NCI-H1417 treated with DMSO at 0.1 percent for 48 hours (cell line): Measurements from ENCODE around the gene TM4SF1.

Experiments
- DNase-seq: peaks from one replicate; lab custom pipeline; 2025; lab: John Stamatoyannopoulos, UW

TM4SF1 gene

GRCh38 chr3:149377408-149378364 lies at the start of gene TM4SF1:
Gene TM4SF1, minus strand, starts transcription at chr3:149377649. Its CDS starts 102 bp downstream, at chr3:149377547.
- DNase-seq, result no peak

DNA sequence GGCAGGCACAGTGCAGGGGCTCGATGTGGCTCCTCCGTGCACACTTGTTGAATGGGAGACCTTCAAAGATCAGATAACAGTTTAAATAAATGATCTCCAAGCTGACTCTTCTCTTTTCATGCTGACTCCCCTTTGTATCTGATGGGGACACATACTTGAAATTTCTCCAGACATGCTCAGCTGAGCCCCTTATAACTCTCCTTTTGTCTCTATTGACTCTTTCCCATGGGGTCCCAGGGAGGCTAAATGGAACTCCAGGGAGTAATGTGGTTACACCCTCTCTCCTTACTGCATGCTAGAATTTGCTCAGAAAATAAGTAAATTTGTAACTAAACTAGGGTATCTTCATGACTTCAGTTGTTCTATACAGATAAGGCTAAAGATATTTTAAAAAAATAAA lies 48.9 kb upstream of the TM4SF1 start:
- DNase-seq, result no peak

DNA sequence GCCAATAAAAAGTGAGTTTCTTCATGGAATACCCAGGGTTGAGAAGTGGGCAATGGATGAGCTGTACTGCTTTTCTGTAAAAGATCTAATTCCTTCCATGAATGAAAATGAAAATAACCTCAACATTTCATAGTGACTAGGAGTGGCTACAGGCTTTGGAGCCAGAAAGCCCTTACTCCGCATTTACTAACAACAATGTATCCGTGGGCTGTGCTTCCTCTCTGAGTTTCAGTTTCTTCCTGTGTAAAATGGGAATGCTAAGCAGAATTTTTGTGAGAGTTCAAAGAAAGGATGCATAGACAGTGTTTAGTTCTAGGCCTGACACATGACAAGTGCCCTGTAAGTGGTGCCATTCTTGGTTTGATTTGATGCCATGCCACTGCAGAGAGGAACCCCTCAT lies 47.5 kb upstream of the TM4SF1 start:
- DNase-seq, result no peak

DNA sequence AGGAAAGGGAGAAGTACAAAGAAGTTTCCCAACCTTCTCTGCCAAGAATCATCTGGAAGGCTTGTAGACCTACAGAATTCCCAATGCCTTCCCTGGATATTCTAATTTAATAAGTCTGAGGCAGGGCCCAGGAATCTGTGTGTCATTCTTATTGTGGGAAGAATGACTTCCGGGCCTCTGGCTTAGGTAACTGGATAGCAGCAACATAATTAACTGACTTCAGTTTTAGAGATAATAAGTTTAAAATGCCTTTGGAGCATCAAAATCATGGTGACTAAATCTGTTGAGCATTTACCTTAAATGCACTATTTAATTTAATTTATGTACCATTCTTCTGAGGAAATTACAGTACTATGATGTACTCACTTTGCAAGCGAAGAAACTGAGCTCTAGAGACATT lies 44.3 kb upstream of the TM4SF1 start:
- DNase-seq, result no peak

- DNase-seq, result no peak
These were observed 42.4 kb upstream of the TM4SF1 start for GRCh38 chr3:149419816-149420215.

DNA sequence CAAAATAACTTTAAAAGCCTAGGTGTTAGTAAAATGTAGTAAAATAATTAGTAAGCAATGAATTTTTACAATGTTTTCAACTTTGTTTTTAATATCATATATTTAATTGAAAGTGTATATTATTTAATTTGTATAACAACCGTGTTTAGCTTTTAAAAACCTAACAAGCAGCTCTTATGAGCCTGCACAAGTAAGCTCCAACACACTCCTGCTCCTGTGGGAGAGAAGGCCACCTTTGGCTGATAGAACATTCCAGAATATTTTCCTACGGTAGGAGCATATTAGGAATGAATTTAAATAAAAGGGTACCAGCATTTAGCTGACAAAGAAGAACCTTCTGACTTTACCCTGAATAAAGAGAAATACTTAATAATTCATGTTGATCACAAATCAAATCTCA lies 40.3 kb upstream of the TM4SF1 start:
- no peak for DNase-seq

- no peak for DNase-seq
These were observed 39.7 kb upstream of the TM4SF1 start for GRCh38 chr3:149417174-149417573.

- DNase-seq, result no peak
These were observed 38.0 kb upstream of the TM4SF1 start for GRCh38 chr3:149415484-149415883.

DNA sequence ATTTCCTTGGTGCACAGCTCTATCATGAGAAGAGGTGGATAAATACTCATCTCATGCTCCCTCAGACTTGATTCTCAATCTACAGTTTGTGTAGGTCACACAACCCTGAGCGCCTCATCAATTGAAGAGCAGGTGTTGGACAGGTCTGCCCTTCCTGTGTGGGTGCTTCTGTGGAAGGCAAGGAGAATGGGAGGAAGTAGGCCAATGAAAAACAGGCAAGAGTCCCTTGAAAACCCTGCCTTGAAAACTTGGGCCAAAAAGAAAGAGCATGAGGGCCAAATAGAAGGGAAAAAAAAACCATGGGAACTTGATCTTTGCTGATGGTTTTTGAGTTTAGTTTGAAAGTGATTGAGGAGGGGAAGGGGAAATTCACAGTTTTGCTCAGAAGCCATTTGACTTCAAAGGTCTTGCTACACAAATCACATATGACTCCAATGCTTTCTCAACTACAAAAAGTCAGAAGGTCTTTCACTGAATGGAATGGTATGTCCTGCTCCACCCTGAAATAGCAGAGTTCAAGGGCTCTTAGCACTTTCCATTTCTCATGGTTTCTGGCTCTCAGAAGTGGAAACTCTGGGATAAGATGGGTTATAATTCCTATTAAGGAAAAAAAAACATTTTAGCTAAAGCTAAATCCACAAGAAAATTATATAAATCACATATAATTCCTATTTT lies 37.2 kb upstream of the TM4SF1 start:
- DNase-seq, result no peak

- DNase-seq, result no peak
These were observed 34.1 kb upstream of the TM4SF1 start for GRCh38 chr3:149411583-149411982.

DNA sequence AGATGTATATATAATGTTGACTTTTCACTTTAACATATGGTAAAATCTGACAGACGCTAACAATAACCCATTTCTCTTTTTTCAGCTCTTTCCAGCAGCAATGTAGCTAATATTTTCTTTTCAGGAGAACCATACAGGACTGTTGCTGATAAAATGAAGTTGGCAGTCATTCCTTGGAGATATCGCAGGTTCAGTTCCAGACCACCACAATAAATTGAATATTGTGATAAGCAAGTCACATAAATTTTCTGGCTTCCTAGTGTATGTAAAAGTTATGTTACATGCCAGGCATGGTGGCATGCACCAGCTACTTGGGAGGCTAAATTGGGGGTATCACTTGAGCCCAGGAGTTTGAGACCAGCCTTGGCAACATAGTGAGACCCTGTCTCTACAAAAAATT lies 31.9 kb upstream of the TM4SF1 start:
- no peak for DNase-seq

DNA sequence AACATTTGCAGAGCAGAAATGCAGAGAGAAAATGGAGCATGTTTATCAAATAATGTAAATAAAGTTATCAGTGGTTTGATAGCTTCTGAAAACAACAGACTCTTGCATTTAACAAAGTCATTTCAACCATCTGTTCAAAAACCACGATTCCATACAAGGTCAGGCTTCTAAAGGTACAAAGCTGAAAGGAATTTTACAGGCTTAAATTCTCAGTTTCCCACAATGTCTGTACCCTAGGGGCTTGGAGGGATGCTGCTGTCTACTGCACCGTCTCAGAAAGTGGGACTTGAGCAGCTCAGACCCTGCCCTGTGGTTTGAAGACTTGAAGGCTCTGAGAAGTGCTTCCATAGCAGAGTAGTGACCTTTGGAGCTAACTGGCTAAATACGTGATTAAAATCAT lies 30.4 kb upstream of the TM4SF1 start:
- no peak for DNase-seq

- no peak for DNase-seq
These were observed 28.8 kb upstream of the TM4SF1 start for GRCh38 chr3:149406244-149406752.

GRCh38 chr3:149403443-149403842 lies 26.0 kb upstream of the TM4SF1 start:
- no peak for DNase-seq

DNA sequence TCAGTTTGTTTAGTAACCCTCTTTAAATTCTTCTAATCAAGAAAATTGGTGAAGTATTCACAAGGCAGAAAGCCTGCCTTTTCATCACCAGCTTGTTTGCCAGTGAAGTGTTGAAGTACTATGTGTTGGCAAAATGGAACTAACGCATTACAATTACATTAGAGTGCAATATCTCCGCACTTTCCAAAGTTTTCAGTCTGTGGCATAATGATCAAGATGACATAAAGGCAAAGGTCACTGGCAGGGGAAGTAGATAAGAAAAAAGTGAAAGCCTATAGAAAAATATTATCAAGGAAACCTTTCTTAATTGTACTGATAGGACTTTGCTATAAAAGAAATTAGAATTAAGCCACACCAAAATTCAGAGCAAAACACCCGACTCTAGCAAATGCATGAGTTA lies 25.0 kb upstream of the TM4SF1 start:
- DNase-seq, result no peak

DNA sequence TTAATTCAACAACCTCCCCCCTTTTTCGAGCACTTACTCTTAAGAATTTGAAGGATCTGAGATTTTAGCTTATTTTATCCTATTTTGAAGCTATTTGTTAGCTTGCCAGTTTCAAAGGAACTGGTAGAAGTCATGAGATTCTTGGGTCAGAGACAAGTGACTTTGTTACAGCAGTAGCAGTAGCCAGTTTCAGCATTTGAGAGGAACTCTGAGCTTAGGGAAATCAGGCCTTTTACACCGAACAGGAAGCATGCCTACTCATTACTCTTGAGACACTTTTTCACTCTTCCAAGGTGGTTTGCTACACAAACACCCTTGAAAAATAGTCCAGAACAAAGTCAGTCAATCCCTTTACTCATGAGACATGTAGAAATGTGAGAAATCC lies 24.5 kb upstream of the TM4SF1 start:
- DNase-seq, result no peak

DNA sequence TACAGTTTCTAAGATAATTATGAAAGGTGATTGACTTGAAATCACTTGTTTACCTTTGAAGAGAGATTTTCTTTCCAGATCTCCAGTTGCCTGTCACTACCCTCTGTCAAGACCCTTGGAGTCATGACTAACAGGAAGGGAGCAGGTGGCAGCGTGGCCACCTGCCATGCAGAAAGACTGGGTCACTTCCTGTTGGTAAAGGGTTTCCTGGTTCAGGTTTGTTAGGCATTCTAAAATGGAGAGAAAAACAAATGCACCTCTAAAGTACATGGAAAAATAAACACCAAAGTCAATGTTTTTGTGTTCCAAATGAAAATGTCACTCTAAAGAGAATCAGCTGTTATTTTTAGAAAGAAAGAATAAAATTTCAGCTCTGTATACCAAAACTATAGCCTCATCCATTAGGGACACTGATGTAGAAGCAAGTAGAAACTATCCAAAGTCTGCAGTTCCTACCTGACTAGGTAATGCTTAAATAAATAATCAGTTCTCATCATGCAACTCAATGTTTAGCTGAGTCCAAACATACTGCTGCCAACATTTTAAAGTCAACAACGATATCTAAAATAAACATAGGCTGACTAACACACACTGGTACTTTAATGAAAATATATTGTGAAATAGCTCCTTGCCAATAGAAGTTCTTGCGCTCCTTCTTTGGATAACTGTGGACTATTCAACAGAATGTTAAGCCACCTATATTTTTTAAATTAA lies 23.9 kb upstream of the TM4SF1 start:
- DNase-seq, result no peak

DNA sequence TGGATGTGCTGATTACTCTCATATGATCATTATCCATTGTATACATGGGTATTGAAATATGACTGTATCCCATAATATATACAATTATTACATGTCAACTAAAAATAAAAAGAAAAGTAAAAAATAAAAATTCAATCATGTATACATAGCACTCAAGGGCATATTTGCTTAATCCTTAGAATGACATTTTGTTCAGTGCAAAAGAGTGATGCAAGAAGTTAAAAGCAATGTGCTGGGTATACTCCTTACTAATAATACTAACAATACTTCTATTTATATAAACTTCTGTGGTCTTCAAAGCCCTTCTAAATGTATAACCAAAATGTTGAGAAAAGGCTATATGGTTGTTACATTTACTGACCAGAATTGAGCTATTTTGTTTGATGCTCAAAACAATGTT lies 23.2 kb upstream of the TM4SF1 start:
- no peak for DNase-seq

GRCh38 chr3:149398296-149398695 lies 20.8 kb upstream of the TM4SF1 start:
- no peak for DNase-seq

- no peak for DNase-seq
These were observed 20.1 kb upstream of the TM4SF1 start for GRCh38 chr3:149397528-149397927.

DNA sequence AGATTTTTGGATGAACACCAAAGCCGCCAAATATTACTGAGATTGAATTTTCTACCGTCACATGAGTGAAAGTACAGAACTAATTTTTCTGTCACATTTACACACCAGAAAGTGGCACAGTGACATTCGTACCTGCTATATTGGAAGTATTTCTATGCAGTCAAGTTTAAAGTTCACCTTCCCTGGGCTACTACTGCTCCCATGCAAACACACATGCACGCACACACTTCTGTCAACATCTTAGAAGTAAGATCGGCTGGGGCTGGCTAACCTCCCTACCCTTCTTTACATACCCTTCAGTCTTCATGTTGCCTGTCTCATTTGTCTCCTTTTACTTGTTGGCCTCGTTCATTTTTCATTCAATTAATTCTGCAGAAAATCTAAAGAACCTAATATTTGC lies 19.0 kb upstream of the TM4SF1 start:
- no peak for DNase-seq
